Sigmoid colon (tissue), 4 donors: ENCODE results near the gene WDR75.

Experiments used
- CTCF ChIP-seq, 4 experiments: fragments of 450-650 bp in 3 of 4; fragments of 200-600 bp in 1 of 4; IDR thresholded peaks; one replicate each; pipeline ENCODE4 v1.5.1; 2016 to 2019; ENCODE audit warnings: antibody characterized with exemption in 4 of 4, mild to moderate bottlenecking in 3 of 4, moderate library complexity in 2 of 4
- EP300 ChIP-seq, 4 donors: sonication (generic); formaldehyde crosslinking; IDR thresholded peaks; one replicate each; pipeline ENCODE4 v1.6.1; 2017; ENCODE audit warnings: antibody characterized with exemption in 4 of 4
- POLR2AphosphoS5 ChIP-seq, 4 donors: sonication (generic); formaldehyde crosslinking; IDR thresholded peaks; one replicate each; pipeline ENCODE4 v1.6.1; 2017; ENCODE audit warnings: antibody characterized with exemption in 4 of 4

- TF ChIP-seq CTCF (IDR thresholded peaks at IDR 0.05): no peak
- TF ChIP-seq POLR2AphosphoS5 (IDR thresholded peaks at IDR 0.05): no peak
- no peak for TF ChIP-seq EP300 (IDR thresholded peaks at IDR 0.05)
Observed at GRCh38 chr2:189394525-189394924, 46.7 kb upstream of the WDR75 start.
